PFSK-1 (cell line): ENCODE results near the gene BICD1.

Experiments used
- FOXP2 ChIP-seq: optimal IDR thresholded peaks from 2 replicates; pipeline ENCODE3; 2011; ENCODE audit warnings: borderline replicate concordance, control low read depth, inconsistent platforms; ENCODE audit not compliant: insufficient read depth; ENCODE audit errors: extremely low read length, extremely low read depth
- REST ChIP-seq, 2 experiments: IDR thresholded peaks; 2 replicates each; pipeline versions ENCODE4 v1.6.1 to v1.8.0; 2011 to 2012; ENCODE audit warnings: low read depth in 2 of 2, low read length in 2 of 2, control low read depth in 1 of 2, inconsistent platforms in 1 of 2, mild to moderate bottlenecking in 1 of 2, moderate library complexity in 1 of 2; ENCODE audit not compliant: insufficient read depth in 1 of 2
- SIN3A ChIP-seq: IDR thresholded peaks from 2 replicates; pipeline ENCODE4 v1.6.1; 2012; ENCODE audit warnings: mild to moderate bottlenecking, low read length, moderate library complexity, borderline replicate concordance; ENCODE audit not compliant: insufficient read depth
- TAF1 ChIP-seq: IDR thresholded peaks from 2 replicates; pipeline ENCODE4 v1.6.1; 2012; ENCODE audit warnings: low read length, control low read depth, borderline replicate concordance; ENCODE audit not compliant: insufficient read depth

DNA sequence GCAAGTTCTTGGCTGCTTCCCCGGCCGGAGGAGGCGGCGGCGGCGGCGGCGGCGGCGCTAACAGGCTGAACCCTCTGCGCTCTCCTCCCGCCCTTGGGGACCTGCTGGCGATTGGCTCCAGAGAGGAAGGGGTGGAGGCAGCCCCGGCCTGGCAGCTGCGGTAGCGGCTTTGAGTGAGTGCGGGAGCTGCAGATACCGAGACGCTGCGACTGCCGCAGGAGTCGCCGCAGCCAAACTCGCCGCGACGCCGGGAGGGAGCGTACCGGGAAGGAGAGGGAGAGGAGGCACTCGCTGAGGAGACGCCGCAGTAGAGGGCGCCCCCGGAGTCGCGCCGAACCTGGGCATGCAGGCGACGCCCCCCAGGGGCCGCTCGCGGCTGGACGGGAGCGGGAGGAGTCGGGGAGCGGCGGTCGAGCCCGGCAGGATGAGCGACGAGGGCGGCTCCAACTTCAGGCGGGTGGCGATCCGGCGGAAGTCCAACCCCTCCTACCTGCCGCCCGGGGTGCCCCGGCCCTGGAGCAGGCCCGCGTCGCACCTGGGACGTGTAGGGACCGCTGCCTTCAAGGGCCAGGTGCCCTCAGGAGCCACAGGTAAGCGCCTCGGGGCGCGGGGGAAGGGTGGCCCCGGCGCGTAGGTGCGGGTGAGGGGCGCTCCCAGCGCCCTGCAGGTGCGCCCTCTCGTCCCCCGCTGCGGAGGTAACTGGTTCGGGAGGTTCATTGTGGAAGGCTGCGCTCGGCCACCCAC lies 292.9 kb downstream of the BICD1 start, which contains the start of gene FGD4:
- no peak for TF ChIP-seq TAF1
- no peak for TF ChIP-seq REST (IDR thresholded peaks at IDR 0.05; ENCODE audit: insufficient read depth in 1 of 2, low read depth in 2 of 2, low read length in 2 of 2)
- TF ChIP-seq FOXP2: no peak
- TF ChIP-seq SIN3A: no peak
